ENCODE results near the gene ERG. TPM values are rescaled to one million over a fixed set of nuclear protein-coding genes. Genes with fewer than 3 reads are reported as not detected.

Gene ERG
- total and polyA plus RNA-seq, 4 donors: 4.8 to 19.6 (median 7.6) TPM

- no CpG with 5 or more reads among the region's 5 CpGs for WGBS (ENCODE audit: insufficient coverage)
- no peak overlapping the region for H3K27ac ChIP-seq (ENCODE audit: low read depth, low read length)
Measured at GRCh38 chr21:38380481-38381137, 117.7 kb downstream of the ERG start.

GRCh38 chr21:38379147-38379546, 119.1 kb downstream of the ERG start:
- no peak for DNase-seq (ENCODE audit: low read depth in 4 of 6, low spot score in 6 of 6)
- H3K4me3 ChIP-seq (ENCODE audit: low read depth, low read length): no peak overlapping the region
- no peak overlapping the region for H3K27ac ChIP-seq (ENCODE audit: low read depth, low read length)
- H3K9me3 ChIP-seq (ENCODE audit: control insufficient read depth, insufficient read depth, low read length): no peaks in the 10 kb centered on the region
- no CpG with 5 or more reads among the region's 3 CpGs for WGBS (ENCODE audit: insufficient coverage)
- no peaks in the 10 kb centered on the region for H3K27me3 ChIP-seq (ENCODE audit: control insufficient read depth, insufficient read depth, low read length)
- H3K36me3 ChIP-seq (ENCODE audit: control insufficient read depth, insufficient read depth, low read length): no peaks in the 10 kb centered on the region
- no peaks in the 10 kb centered on the region for H3K4me1 ChIP-seq (ENCODE audit: control insufficient read depth, insufficient read depth, low read length)

More at GRCh38 chr21:38380481-38381137, 117.7 kb downstream of the ERG start:
- Histone ChIP-seq H3K27me3 (ENCODE audit: control insufficient read depth, insufficient read depth, low read length) (no peaks in the 10 kb centered on the region), H3K9me3 (ENCODE audit: control insufficient read depth, insufficient read depth, low read length) (no peaks in the 10 kb centered on the region), H3K4me1 (ENCODE audit: control insufficient read depth, insufficient read depth, low read length) (no peaks in the 10 kb centered on the region), H3K36me3 (ENCODE audit: control insufficient read depth, insufficient read depth, low read length) (no peaks in the 10 kb centered on the region), H3K4me3 (ENCODE audit: low read depth, low read length) (no peak overlapping the region)
- peak in 1 of 6 donors; percentile 42 for DNase-seq (ENCODE audit: low read depth in 4 of 6, low spot score in 6 of 6)

DNA sequence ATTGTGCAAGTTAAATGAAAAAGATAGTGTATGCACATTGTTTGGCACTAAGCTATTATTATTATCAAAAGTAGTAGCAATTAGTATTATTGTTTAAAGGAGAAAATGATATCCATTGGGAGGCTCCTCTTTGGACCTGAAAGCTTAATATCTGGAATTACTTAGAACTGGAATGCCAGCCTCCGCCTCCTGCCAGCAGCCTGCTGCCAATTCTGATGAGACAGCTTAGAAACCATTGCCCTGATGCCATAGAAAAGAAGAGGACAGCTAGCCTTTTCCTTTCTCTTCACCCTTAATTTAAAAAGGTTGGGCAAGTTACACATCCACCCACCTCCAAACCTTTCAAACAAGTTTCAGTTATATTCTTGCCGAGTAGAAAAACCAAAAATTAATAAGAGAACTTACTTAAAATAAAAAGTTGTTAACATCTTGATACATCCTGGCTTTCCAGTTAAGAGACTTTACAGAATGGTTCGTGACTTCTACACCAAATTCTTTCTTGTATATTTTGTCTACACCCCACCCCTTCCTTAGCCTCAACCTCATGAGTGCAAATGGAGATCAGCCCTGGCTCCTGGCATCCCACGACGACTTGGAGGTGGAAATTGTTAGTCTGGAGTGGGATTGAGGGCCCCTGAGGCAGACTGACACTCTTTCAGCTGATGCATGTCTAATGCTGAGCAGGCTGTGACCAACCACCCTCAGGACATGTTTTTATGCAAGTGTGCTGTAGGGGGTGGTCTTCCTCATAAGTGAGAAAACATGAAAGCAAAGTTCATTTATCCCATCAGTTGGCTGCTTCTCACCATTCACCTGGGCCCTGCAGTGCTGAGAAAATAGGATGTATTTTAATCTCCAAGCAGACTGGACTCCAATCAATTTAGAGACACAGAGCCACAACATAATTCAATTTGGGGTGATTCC, 120.8 kb downstream of the ERG start:
- WGBS (ENCODE audit: insufficient coverage): 65% methylated on average over 4 of the region's 5 CpGs
- Histone ChIP-seq H3K4me3 (ENCODE audit: low read depth, low read length) (no peak overlapping the region), H3K36me3 (ENCODE audit: control insufficient read depth, insufficient read depth, low read length) (no peaks in the 10 kb centered on the region), H3K9me3 (ENCODE audit: control insufficient read depth, insufficient read depth, low read length) (no peaks in the 10 kb centered on the region), H3K27me3 (ENCODE audit: control insufficient read depth, insufficient read depth, low read length) (no peaks in the 10 kb centered on the region), H3K4me1 (ENCODE audit: control insufficient read depth, insufficient read depth, low read length) (no peaks in the 10 kb centered on the region), H3K27ac (ENCODE audit: low read depth, low read length) (no peak overlapping the region)
- no peak for DNase-seq (ENCODE audit: low read depth in 4 of 6, low spot score in 6 of 6)

DNA sequence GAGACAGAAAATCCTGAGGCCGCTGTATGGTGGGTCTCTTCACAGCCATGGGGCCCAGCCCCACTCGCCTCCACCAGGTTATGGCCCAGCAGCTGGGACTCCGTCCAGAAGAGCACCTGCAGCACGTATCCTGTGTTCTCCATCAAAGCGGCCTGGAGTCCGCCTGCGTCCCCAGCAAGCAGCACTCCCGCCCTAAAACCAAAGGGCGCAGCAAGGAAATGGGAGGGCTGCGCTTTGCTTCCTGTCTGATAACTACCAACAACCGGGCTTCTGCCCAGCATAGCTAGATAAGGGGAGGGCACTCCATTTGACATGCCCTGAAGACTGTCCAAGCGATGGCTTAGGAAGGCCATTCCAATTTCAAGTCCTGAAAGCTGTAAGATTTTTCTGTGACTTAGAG, 121.6 kb downstream of the ERG start:
- H3K9me3 ChIP-seq (ENCODE audit: control insufficient read depth, insufficient read depth, low read length): no peaks in the 10 kb centered on the region
- H3K4me3 ChIP-seq (ENCODE audit: low read depth, low read length): no peak overlapping the region
- no peak for DNase-seq (ENCODE audit: low read depth in 4 of 6, low spot score in 6 of 6)
- H3K4me1 ChIP-seq (ENCODE audit: control insufficient read depth, insufficient read depth, low read length): no peaks in the 10 kb centered on the region
- H3K27ac ChIP-seq (ENCODE audit: low read depth, low read length): no peak overlapping the region
- 89% methylated on average over 11 of the region's 12 CpGs for WGBS (ENCODE audit: insufficient coverage)
- no peaks in the 10 kb centered on the region for H3K36me3 ChIP-seq (ENCODE audit: control insufficient read depth, insufficient read depth, low read length)
- no peaks in the 10 kb centered on the region for H3K27me3 ChIP-seq (ENCODE audit: control insufficient read depth, insufficient read depth, low read length)

- no peaks in the 10 kb centered on the region for H3K27me3 ChIP-seq (ENCODE audit: control insufficient read depth, insufficient read depth, low read length)
- no peaks in the 10 kb centered on the region for H3K4me1 ChIP-seq (ENCODE audit: control insufficient read depth, insufficient read depth, low read length)
- H3K4me3 ChIP-seq (ENCODE audit: low read depth, low read length): no peak overlapping the region
- H3K27ac ChIP-seq (ENCODE audit: low read depth, low read length): no peak overlapping the region
- no peak for DNase-seq (ENCODE audit: low read depth in 4 of 6, low spot score in 6 of 6)
- 95% methylated on average over 10 of the region's 11 CpGs for WGBS (ENCODE audit: insufficient coverage)
- H3K36me3 ChIP-seq (ENCODE audit: control insufficient read depth, insufficient read depth, low read length): no peaks in the 10 kb centered on the region
- H3K9me3 ChIP-seq (ENCODE audit: control insufficient read depth, insufficient read depth, low read length): peaks cover 1% of the 10 kb centered on the region
Measured at GRCh38 chr21:38376235-38376634, 122.0 kb downstream of the ERG start.

DNA sequence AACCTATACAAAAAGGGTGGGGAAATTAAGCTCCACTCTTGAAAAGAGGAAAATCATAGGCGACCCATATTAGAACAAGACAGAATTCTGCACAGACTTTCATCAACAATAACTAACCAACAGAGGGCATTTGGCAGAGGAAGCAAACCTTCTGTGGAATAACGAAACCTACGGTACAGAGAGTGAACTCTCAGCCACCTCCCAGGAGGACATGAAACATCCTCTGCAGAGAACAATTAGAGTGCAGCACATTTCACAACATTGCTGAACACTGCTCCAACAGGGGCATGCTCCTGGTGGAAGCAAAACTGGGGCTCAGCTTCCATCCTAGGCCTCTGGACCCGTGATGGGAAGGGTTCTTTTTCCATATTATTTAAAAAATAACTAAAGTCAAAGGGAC, 130.6 kb downstream of the ERG start:
- no peak overlapping the region for H3K4me3 ChIP-seq (ENCODE audit: low read depth, low read length)
- H3K36me3 ChIP-seq (ENCODE audit: control insufficient read depth, insufficient read depth, low read length): no peaks in the 10 kb centered on the region
- H3K27me3 ChIP-seq (ENCODE audit: control insufficient read depth, insufficient read depth, low read length): no peaks in the 10 kb centered on the region
- WGBS (ENCODE audit: insufficient coverage): 80% methylated on average over 2 of the region's 4 CpGs
- H3K4me1 ChIP-seq (ENCODE audit: control insufficient read depth, insufficient read depth, low read length): no peaks in the 10 kb centered on the region
- no peak overlapping the region for H3K27ac ChIP-seq (ENCODE audit: low read depth, low read length)
- peaks cover 1% of the 10 kb centered on the region for H3K9me3 ChIP-seq (ENCODE audit: control insufficient read depth, insufficient read depth, low read length)
- no peak for DNase-seq (ENCODE audit: low read depth in 4 of 6, low spot score in 6 of 6)

DNA sequence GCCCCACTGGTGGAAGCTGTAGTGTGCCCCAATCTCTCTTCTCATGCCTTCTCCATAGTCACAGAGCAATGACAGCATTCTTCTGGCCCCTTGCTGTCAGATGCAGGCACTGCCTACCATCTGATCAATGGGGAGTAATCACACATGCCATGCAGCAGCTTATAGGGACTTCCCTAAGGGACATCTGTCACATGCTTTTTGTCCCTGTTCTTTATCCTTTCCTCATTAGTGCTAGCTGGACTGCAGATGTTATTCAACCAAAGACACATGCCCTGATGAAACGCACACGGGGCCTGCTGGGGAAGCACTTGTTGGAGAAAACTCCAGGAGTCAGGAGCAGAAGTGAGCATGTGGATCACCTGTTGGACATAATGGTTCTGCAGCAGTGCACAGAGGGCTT, 132.8 kb downstream of the ERG start:
- Histone ChIP-seq H3K27ac (ENCODE audit: low read depth, low read length) (no peak overlapping the region), H3K4me1 (ENCODE audit: control insufficient read depth, insufficient read depth, low read length) (no peaks in the 10 kb centered on the region), H3K9me3 (ENCODE audit: control insufficient read depth, insufficient read depth, low read length) (no peaks in the 10 kb centered on the region), H3K4me3 (ENCODE audit: low read depth, low read length) (no peak overlapping the region), H3K36me3 (ENCODE audit: control insufficient read depth, insufficient read depth, low read length) (no peaks in the 10 kb centered on the region), H3K27me3 (ENCODE audit: control insufficient read depth, insufficient read depth, low read length) (no peaks in the 10 kb centered on the region)
- DNase-seq (ENCODE audit: low read depth in 4 of 6, low spot score in 6 of 6): no peak
- 72% methylated on average over 2 of the region's 2 CpGs for WGBS (ENCODE audit: insufficient coverage)

GRCh38 chr21:38363693-38364092, 134.6 kb downstream of the ERG start:
- no CpG with 5 or more reads among the region's 1 CpG for WGBS (ENCODE audit: insufficient coverage)

DNA sequence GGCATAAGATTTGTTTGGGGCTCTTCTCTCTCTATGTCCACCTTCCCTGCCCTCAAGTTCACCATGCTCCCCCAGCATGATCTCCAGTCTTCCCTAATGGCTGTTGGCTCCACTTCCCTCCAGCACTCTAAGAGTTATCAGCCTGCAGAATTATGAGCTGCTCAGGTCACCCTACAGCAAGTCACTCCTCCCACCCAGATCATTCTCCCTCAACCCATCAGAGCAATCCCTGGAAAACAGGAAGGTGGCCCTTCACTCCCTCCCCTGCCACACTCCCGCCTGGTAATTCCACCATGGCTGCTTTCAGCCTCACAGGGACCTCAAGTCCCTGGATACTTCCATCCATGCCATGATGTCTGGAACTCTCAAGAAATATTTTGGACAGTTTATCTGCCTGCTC, 137.0 kb downstream of the ERG start:
- Histone ChIP-seq H3K4me1 (ENCODE audit: control insufficient read depth, insufficient read depth, low read length) (no peaks in the 10 kb centered on the region), H3K4me3 (ENCODE audit: low read depth, low read length) (no peak overlapping the region), H3K36me3 (ENCODE audit: control insufficient read depth, insufficient read depth, low read length) (no peaks in the 10 kb centered on the region), H3K27ac (ENCODE audit: low read depth, low read length) (no peak overlapping the region), H3K9me3 (ENCODE audit: control insufficient read depth, insufficient read depth, low read length) (no peaks in the 10 kb centered on the region), H3K27me3 (ENCODE audit: control insufficient read depth, insufficient read depth, low read length) (no peaks in the 10 kb centered on the region)
- no peak for DNase-seq (ENCODE audit: low read depth in 4 of 6, low spot score in 6 of 6)
- 73% methylated on average over 1 of the region's 1 CpG for WGBS (ENCODE audit: insufficient coverage)

More at GRCh38 chr21:38363693-38364092, 134.6 kb downstream of the ERG start:
- Histone ChIP-seq H3K4me1 (ENCODE audit: control insufficient read depth, insufficient read depth, low read length) (no peaks in the 10 kb centered on the region), H3K27ac (ENCODE audit: low read depth, low read length) (no peak overlapping the region), H3K9me3 (ENCODE audit: control insufficient read depth, insufficient read depth, low read length) (no peaks in the 10 kb centered on the region), H3K4me3 (ENCODE audit: low read depth, low read length) (no peak overlapping the region), H3K36me3 (ENCODE audit: control insufficient read depth, insufficient read depth, low read length) (no peaks in the 10 kb centered on the region), H3K27me3 (ENCODE audit: control insufficient read depth, insufficient read depth, low read length) (no peaks in the 10 kb centered on the region)
- no peak for DNase-seq (ENCODE audit: low read depth in 4 of 6, low spot score in 6 of 6)

All from spinal cord (tissue), 10 donors.